ENCODE results near the gene OR10V1. TPM values are rescaled to one million over a fixed set of nuclear protein-coding genes. Genes with fewer than 3 reads are reported as not detected.

The OR10V1 gene
- total and polyA plus RNA-seq, 4 donors, result not detected

DNA sequence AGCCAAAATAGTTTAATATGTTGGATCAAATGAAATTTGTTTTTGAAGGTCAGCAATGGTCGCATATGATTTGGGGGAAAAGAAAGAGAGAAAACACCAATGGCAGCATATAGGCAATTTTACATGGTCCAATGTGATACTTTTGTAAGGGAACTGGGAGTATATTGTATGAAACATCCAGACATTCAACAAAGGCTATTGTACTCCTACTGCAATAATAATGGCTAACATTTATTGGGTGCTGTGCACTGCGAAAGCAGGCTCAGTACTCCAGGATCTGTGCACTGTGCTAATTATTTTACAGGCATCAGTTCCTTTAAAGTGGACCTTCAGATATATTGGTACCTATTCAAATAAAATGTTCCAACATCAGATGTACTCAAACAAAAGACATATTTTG lies 5.9 kb upstream of the OR10V1 start:
- H3K4me1 ChIP-seq (ENCODE audit: control insufficient read depth in 4 of 4, insufficient read depth in 4 of 4, low read length in 3 of 4), result no peaks in the 10 kb centered on the region
- no peaks in the 10 kb centered on the region for H3K9me3 ChIP-seq (ENCODE audit: control insufficient read depth in 4 of 4, low read length in 3 of 4)
- H3K27me3 ChIP-seq (ENCODE audit: control insufficient read depth in 4 of 4, insufficient read depth in 4 of 4, low read length in 3 of 4), result peaks cover 0 to 3% (median 0%) of the 10 kb centered on the region in 4 donors
- no peaks in the 10 kb centered on the region for H3K36me3 ChIP-seq (ENCODE audit: control insufficient read depth in 4 of 4, insufficient read depth in 3 of 4, low read depth in 1 of 4, low read length in 3 of 4)
- DNase-seq (ENCODE audit: low spot score), result no peak
- TF ChIP-seq RXRA (IDR thresholded peaks at IDR 0.05) (no peak), GABPA (IDR thresholded peaks at IDR 0.05 in 1 of 2, conservative IDR thresholded peaks at IDR 0.05 in 1 of 2) (no peak), JUND (IDR thresholded peaks at IDR 0.05) (no peak), HNF4G (IDR thresholded peaks at IDR 0.05) (no peak), ATF3 (IDR thresholded peaks at IDR 0.05) (no peak), ZBTB33 (IDR thresholded peaks at IDR 0.05) (no peak), TAF1 (conservative IDR thresholded peaks at IDR 0.05) (no peak), HNF4A (conservative IDR thresholded peaks at IDR 0.05) (no peak), FOXA2 (IDR thresholded peaks at IDR 0.05) (no peak), SP1 (IDR thresholded peaks at IDR 0.05) (no peak), YY1 (IDR thresholded peaks at IDR 0.05) (no peak), RAD21 (IDR thresholded peaks at IDR 0.05) (no peak), REST (IDR thresholded peaks at IDR 0.05) (no peak), FOXA1 (IDR thresholded peaks at IDR 0.05) (no peak), EGR1 (IDR thresholded peaks at IDR 0.05; ENCODE audit: low read depth in 2 of 2) (no peak), NR2F2 (IDR thresholded peaks at IDR 0.05) (no peak)
- TF ChIP-seq, protein P1, sequence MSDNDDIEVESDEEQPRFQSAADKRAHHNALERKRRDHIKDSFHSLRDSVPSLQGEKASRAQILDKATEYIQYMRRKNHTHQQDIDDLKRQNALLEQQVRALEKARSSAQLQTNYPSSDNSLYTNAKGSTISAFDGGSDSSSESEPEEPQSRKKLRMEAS (IDR thresholded peaks at IDR 0.05), result no peak
- TF ChIP-seq, protein P2, sequence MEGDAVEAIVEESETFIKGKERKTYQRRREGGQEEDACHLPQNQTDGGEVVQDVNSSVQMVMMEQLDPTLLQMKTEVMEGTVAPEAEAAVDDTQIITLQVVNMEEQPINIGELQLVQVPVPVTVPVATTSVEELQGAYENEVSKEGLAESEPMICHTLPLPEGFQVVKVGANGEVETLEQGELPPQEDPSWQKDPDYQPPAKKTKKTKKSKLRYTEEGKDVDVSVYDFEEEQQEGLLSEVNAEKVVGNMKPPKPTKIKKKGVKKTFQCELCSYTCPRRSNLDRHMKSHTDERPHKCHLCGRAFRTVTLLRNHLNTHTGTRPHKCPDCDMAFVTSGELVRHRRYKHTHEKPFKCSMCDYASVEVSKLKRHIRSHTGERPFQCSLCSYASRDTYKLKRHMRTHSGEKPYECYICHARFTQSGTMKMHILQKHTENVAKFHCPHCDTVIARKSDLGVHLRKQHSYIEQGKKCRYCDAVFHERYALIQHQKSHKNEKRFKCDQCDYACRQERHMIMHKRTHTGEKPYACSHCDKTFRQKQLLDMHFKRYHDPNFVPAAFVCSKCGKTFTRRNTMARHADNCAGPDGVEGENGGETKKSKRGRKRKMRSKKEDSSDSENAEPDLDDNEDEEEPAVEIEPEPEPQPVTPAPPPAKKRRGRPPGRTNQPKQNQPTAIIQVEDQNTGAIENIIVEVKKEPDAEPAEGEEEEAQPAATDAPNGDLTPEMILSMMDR (IDR thresholded peaks at IDR 0.05; ENCODE audit: low read depth, low read length, missing input control), result no peak
- 73% methylated on average over 2 of the region's 2 CpGs for WGBS
- H3K4me3 ChIP-seq (ENCODE audit: low read depth in 1 of 3, low read length in 3 of 3), result no peak overlapping the region
- no peak overlapping the region for H3K9ac ChIP-seq (ENCODE audit: low read depth in 1 of 2, low read length in 2 of 2)
- H3K27ac ChIP-seq (ENCODE audit: low read depth in 1 of 2, low read length in 2 of 2), result no peak overlapping the region
